ENCODE data around the gene ALPP.

DNA sequence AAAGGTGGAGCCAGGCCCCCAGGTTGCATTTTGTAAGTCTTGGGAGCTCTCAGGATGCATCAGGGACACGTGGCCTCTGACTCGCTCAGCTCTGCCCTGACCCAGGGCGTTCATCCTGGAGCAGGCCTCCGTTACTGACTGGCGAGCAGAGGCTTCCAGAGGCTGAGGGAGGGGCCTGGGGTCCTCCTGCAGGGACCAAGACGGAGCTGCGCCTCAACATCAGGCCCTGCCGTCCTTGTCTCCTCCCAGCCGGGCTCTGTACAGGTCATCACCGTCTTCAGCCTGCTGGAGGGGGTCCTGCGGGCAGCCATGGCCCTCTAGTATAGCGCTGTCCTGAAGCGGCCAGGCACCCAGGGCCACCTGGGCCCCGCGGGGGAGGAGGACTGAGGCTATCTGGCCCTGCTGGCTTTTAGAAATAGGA is 10.2 kb upstream of the ALPP start:
- TF ChIP-seq, protein P1, sequence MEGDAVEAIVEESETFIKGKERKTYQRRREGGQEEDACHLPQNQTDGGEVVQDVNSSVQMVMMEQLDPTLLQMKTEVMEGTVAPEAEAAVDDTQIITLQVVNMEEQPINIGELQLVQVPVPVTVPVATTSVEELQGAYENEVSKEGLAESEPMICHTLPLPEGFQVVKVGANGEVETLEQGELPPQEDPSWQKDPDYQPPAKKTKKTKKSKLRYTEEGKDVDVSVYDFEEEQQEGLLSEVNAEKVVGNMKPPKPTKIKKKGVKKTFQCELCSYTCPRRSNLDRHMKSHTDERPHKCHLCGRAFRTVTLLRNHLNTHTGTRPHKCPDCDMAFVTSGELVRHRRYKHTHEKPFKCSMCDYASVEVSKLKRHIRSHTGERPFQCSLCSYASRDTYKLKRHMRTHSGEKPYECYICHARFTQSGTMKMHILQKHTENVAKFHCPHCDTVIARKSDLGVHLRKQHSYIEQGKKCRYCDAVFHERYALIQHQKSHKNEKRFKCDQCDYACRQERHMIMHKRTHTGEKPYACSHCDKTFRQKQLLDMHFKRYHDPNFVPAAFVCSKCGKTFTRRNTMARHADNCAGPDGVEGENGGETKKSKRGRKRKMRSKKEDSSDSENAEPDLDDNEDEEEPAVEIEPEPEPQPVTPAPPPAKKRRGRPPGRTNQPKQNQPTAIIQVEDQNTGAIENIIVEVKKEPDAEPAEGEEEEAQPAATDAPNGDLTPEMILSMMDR (IDR thresholded peaks at IDR 0.05), result no peak
- no peak for TF ChIP-seq POLR2A (IDR thresholded peaks at IDR 0.05; ENCODE audit: low read depth)
- no peak for TF ChIP-seq EP300 (IDR thresholded peaks at IDR 0.05)
- no peak for TF ChIP-seq POLR2AphosphoS5 (IDR thresholded peaks at IDR 0.05)

All from esophagus muscularis mucosa (tissue), 4 donors.